KMS-11 (cell line): ENCODE data around the gene FARS2.

Experiments used
- H2AFZ ChIP-seq: fragments of 200-600 bp; sonication (generic); 2 replicates; pipeline ENCODE4 v1.6.1; 2016; ENCODE audit warnings: antibody characterized with exemption, mixed run types, low read depth
- H3K27ac ChIP-seq: fragments of 200-600 bp; sonication (generic); 2 replicates; pipeline ENCODE4 v1.6.1; 2016; ENCODE audit warnings: mild to moderate bottlenecking, mixed run types
- H3K27me3 ChIP-seq: fragments of 200-600 bp; sonication (generic); 2 replicates; pipeline ENCODE4 v1.6.1; 2017; ENCODE audit warnings: mild to moderate bottlenecking, low read depth, mixed run types, moderate library complexity; ENCODE audit not compliant: insufficient read depth
- H3K36me3 ChIP-seq: fragments of 200-600 bp; sonication (generic); 2 replicates; pipeline ENCODE4 v1.6.1; 2017; ENCODE audit warnings: mild to moderate bottlenecking, mixed run types; ENCODE audit not compliant: insufficient read depth
- H3K4me1 ChIP-seq: fragments of 200-600 bp; sonication (generic); 2 replicates; pipeline ENCODE4 v1.6.1; 2016; ENCODE audit warnings: mild to moderate bottlenecking, low read depth, mixed run types; ENCODE audit not compliant: poor library complexity, severe bottlenecking
- H3K4me2 ChIP-seq: fragments of 200-600 bp; sonication (generic); 2 replicates; pipeline ENCODE4 v1.7.0; 2016; ENCODE audit warnings: mild to moderate bottlenecking, mixed run types
- H3K4me3 ChIP-seq: fragments of 200-600 bp; sonication (generic); IDR thresholded peaks from 2 replicates; pipeline ENCODE4 v1.6.1; 2017; ENCODE audit warnings: low read depth, low read length, mixed read lengths; ENCODE audit not compliant: insufficient read depth
- H3K79me2 ChIP-seq: fragments of 200-600 bp; sonication (generic); 2 replicates; pipeline ENCODE4 v1.6.1; 2016; ENCODE audit warnings: low read depth, mixed run types; ENCODE audit not compliant: insufficient read depth
- H3K9ac ChIP-seq: fragments of 200-600 bp; sonication (generic); 2 replicates; pipeline ENCODE4 v1.6.1; 2016; ENCODE audit warnings: mild to moderate bottlenecking, mixed run types
- H4K20me1 ChIP-seq: fragments of 200-600 bp; sonication (generic); 2 replicates; pipeline ENCODE4 v1.6.1; 2016; ENCODE audit warnings: mild to moderate bottlenecking, mixed run types; ENCODE audit not compliant: insufficient read depth
- TF ChIP-seq, protein P1 (sequence below): fragments of 200-600 bp; sonication (generic); conservative IDR thresholded peaks from 2 replicates; pipeline ENCODE4 v1.6.1; 2017; ENCODE audit warnings: low read depth, mild to moderate bottlenecking, antibody characterized with exemption, low read length, moderate library complexity, mixed read lengths

Gene FARS2

DNA sequence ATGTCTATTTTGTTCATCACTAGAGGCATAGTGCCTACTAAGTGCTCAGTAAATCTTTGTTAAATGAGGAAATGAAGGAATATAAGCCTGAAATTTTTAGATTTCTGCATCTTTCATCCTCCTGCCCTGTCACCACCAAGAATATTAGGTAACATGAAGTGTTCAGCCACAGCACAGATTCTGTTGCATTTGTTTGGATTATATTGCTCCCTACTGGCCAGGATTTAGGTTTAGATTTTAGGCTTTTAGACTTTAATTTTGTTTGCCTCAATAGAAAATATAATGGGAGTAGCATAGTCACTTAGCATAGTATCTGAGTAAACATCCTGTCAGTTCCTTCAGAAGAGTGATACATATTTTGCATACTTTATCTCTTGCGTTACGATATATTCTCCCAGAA, 14.2 kb downstream of the FARS2 start:
- Histone ChIP-seq H3K79me2 (peaks cover 4% of the 10 kb centered on the region; the same call in 1 of the 2 replicates), H3K36me3 (no peaks in the 10 kb centered on the region), H3K4me1 (peaks cover 12% of the 10 kb centered on the region), H3K4me3 (no peak overlapping the region), H4K20me1 (no peaks in the 10 kb centered on the region), H2AFZ (no peak overlapping the region), H3K27ac (no peak overlapping the region), H3K9ac (no peak overlapping the region), H3K27me3 (no peaks in the 10 kb centered on the region), H3K4me2 (no peak overlapping the region)
- TF ChIP-seq, protein P1, sequence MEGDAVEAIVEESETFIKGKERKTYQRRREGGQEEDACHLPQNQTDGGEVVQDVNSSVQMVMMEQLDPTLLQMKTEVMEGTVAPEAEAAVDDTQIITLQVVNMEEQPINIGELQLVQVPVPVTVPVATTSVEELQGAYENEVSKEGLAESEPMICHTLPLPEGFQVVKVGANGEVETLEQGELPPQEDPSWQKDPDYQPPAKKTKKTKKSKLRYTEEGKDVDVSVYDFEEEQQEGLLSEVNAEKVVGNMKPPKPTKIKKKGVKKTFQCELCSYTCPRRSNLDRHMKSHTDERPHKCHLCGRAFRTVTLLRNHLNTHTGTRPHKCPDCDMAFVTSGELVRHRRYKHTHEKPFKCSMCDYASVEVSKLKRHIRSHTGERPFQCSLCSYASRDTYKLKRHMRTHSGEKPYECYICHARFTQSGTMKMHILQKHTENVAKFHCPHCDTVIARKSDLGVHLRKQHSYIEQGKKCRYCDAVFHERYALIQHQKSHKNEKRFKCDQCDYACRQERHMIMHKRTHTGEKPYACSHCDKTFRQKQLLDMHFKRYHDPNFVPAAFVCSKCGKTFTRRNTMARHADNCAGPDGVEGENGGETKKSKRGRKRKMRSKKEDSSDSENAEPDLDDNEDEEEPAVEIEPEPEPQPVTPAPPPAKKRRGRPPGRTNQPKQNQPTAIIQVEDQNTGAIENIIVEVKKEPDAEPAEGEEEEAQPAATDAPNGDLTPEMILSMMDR, result no peak

DNA sequence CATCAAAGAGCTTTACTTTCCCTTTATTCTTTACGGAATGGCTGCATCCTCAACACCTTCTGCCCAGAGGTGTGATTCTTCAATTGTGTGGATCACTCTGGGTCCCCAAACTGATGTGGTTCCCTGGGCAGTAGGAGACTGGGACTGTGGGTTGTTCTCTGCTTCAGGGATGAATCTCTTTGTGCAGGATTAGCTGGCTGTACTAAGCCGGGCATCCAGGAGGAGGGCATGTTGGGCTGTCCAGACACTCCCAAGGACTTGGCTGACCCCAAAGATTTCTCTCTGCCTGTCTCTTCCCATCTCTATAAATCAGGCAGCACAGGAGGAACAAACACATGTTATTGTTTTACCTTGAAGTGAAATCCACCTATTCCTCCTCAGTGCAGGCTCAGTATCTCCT, 15.3 kb downstream of the FARS2 start:
- Histone ChIP-seq H4K20me1 (no peaks in the 10 kb centered on the region), H3K27ac (no peak overlapping the region), H3K4me3 (no peak overlapping the region), H3K9ac (no peak overlapping the region), H3K4me2 (no peak overlapping the region), H3K79me2 (peaks cover 4% of the 10 kb centered on the region; the same call in 1 of the 2 replicates), H3K36me3 (no peaks in the 10 kb centered on the region), H3K27me3 (no peaks in the 10 kb centered on the region), H2AFZ (no peak overlapping the region), H3K4me1 (peaks cover 12% of the 10 kb centered on the region)
- TF ChIP-seq, protein P1, result no peak

DNA sequence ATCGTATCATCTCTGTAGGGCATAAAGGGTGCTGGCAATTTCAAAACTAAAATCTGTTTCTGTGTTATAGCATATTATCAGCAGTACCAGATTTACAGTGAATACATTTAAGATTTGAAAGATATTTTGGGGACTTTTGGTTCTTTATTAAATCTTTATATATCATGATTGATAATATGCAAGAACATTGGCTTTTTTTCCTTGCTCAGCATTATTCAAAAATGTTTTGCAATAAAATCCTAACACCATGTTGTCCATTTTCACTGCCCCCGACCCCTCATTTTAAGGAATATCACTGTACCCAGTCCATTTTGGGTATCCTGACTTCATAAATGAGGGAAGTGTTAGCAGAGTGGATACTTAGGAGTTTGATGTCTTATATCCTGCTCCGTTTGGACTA, 16.3 kb downstream of the FARS2 start:
- no peak overlapping the region for H3K4me3 ChIP-seq
- TF ChIP-seq, protein P1, result no peak
- H2AFZ ChIP-seq, result no peak overlapping the region
- peaks cover 12% of the 10 kb centered on the region for H3K4me1 ChIP-seq
- no peak overlapping the region for H3K27ac ChIP-seq
- H3K36me3 ChIP-seq, result no peaks in the 10 kb centered on the region
- H4K20me1 ChIP-seq, result no peaks in the 10 kb centered on the region
- no peak overlapping the region for H3K4me2 ChIP-seq
- H3K9ac ChIP-seq, result no peak overlapping the region
- peaks cover 4% of the 10 kb centered on the region; the same call in 1 of the 2 replicates for H3K79me2 ChIP-seq
- no peaks in the 10 kb centered on the region for H3K27me3 ChIP-seq

DNA sequence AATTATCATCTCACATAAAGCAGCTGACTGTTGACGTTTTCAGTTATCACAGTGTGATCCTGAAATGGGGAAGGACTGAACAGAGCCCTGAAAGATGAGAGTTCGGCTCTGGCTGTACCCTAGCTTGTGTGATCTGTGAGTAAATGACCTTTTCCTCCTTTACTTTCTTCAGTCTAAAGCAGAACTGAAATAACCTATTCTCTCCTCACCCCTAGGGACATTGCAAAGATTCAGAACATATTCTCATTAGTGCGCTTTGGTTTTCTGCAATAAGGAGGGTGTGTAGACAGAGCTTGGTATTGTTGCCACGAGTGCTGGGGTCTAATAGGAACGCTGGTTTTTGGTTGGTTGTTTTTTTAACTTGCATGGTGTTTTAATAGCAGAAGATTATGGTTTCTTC, 16.7 kb downstream of the FARS2 start:
- H3K27ac ChIP-seq, result no peak overlapping the region
- no peak overlapping the region for H2AFZ ChIP-seq
- H3K4me1 ChIP-seq, result peaks cover 9% of the 10 kb centered on the region
- H3K27me3 ChIP-seq, result no peaks in the 10 kb centered on the region
- no peak overlapping the region for H3K4me2 ChIP-seq
- peaks cover 4% of the 10 kb centered on the region; the same call in 1 of the 2 replicates for H3K79me2 ChIP-seq
- no peaks in the 10 kb centered on the region for H4K20me1 ChIP-seq
- TF ChIP-seq, protein P1, result no peak
- H3K36me3 ChIP-seq, result no peaks in the 10 kb centered on the region
- no peak overlapping the region for H3K9ac ChIP-seq
- no peak overlapping the region for H3K4me3 ChIP-seq
